Choroid plexus epithelial cell (primary cell): Measurements from ENCODE around the gene TMEM240.
"Not testable (repeated sequence)": the region's sequence is repeated elsewhere in the genome, so short reads cannot be mapped to it uniquely, and the experiment has no call there.

Experiments used
- DNase-seq: peaks from one replicate; pipeline ENCODE4 v3.0.0-alpha.2; 2010; ENCODE audit warnings: low read depth
- H3K4me3 ChIP-seq: 2 replicates; pipeline ENCODE4 v1.5.1; 2011; ENCODE audit warnings: low read depth, mild to moderate bottlenecking, control low read depth, low read length, moderate library complexity
- TF ChIP-seq, protein P1 (sequence below): conservative IDR thresholded peaks from 2 replicates; pipeline ENCODE4 v1.5.1; 2011; ENCODE audit warnings: low read depth, mild to moderate bottlenecking, control low read depth, inconsistent platforms, low read length, moderate library complexity

TMEM240 gene

DNA sequence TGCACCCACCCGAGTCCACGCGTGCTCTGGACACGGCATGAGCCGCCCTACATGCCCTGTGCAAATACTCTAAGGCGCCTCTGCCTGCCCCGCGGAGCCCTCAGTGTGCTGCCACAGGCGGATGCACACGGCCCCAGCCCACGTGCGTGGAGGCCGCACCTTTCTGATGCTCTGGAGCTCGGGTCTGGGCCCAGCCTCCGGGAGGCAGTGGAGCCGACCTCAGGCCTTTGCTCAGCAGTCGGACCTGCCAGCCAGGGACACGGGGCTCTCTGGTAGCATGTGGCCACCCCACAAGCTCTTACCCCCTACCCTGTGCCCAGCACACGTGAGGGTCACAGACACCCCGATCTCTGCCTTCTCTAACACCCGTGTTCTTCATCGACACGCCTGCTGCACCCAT, 2.1 kb downstream of the TMEM240 start:
- no peak overlapping the region for H3K4me3 ChIP-seq
- TF ChIP-seq, protein P1, sequence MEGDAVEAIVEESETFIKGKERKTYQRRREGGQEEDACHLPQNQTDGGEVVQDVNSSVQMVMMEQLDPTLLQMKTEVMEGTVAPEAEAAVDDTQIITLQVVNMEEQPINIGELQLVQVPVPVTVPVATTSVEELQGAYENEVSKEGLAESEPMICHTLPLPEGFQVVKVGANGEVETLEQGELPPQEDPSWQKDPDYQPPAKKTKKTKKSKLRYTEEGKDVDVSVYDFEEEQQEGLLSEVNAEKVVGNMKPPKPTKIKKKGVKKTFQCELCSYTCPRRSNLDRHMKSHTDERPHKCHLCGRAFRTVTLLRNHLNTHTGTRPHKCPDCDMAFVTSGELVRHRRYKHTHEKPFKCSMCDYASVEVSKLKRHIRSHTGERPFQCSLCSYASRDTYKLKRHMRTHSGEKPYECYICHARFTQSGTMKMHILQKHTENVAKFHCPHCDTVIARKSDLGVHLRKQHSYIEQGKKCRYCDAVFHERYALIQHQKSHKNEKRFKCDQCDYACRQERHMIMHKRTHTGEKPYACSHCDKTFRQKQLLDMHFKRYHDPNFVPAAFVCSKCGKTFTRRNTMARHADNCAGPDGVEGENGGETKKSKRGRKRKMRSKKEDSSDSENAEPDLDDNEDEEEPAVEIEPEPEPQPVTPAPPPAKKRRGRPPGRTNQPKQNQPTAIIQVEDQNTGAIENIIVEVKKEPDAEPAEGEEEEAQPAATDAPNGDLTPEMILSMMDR = no peak
- no peak for DNase-seq

DNA sequence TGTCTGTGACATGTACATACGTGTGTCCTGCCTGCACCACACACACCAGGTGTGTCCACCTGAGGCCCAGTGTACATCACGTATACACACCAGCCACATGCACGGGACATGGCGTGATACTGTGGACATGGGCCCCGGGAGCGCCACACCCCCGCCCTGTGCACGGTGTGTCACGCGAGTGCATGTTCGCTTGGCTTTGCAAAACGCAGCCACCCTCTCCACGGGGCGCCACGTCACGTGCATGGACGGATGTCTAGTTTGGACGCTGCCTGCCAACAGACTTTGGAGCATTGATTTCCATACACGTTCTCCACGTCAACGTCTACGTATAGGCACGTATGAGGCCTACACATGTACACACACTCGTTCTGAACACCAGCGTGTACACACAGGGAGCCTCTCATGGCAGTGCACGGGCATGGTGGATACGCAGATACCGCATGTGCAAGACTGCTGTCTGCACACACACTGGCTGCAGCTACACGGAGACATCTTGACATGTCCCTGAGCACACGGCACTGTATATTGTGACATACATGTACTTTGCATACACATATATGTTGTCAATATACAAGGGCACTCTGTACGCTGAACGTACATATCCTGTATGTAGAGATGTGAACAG, 2.7 kb downstream of the TMEM240 start:
- DNase-seq = no peak
- H3K4me3 ChIP-seq = no peak overlapping the region
- TF ChIP-seq, protein P1 = no peak

DNA sequence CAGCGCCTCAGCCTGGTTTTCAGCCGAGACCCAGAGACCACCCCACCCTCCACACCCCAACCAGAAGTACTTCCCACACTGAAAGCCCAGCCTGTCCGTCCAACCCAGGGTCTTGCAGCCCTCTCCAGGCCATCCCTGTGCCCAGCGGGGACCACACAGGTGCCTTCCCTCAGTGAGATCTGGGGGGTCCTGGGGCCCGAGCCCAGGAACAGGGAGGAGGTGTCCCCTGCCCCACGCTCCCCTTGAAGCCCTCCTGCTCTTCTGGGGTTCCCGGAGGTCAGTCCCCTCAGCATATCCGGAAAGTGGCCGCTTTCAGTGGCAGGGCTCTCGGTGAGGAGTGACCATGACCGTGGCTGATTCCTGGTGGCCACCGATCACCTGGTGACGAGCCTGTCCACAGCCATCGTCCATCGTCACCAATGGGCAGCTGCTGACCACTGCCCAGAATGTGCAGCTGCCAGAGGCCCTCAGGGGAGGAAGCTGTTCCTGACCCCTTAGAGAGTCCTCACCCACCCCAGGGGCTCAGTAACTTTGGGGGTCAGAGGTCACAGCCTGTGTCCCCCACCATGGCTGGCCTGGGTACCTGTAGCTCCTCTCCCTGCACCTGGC, 3.4 kb downstream of the TMEM240 start:
- no peak overlapping the region for H3K4me3 ChIP-seq
- TF ChIP-seq, protein P1 = no peak
- DNase-seq = no peak

DNA sequence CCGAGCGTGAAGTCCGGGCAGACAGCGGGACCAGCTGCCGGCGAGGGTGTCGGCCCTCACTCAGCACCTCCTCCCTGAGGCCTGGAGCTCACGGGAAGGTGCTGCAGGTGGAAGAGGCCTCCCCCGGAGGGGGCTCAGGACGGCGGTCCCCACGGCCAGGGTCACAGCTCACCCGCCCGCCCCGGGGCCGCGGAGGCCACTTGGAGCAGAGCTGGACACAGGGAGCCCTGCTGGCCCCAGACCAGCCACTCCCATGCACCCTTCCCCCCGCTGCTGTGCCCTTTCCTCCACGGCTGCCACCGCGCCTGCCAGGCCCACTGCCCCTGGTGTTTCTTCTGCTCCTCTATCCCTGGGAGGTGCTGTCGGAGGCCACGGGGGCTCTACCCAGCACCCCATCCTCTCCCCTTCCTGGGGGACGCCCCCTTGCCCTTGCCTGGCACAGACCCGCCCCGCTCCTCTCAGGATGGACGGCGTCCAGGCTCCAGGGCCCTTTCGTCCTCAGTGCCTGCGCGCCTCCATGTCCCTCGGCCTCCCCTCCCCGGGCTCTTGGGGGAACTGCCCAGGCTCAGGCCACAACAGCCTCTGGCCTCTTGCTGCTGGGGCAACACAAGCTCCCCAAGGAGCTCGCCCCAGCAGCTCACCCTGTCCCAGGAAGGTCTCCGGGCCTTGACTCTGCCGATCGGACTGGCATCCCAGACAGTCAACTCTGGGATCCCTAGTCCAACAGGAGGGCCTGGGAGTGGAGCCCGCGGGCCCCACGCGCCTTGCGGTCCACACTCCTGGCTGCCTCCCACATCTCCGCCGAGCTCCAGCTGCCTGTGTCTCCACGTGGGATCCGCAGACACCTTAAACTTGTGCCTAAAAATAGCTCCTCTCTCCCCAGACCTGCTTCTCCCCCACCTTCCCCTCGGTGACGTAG, 4.1 kb downstream of the TMEM240 start:
- no peak for DNase-seq
- H3K4me3 ChIP-seq = no peak overlapping the region
- TF ChIP-seq, protein P1 = no peak

DNA sequence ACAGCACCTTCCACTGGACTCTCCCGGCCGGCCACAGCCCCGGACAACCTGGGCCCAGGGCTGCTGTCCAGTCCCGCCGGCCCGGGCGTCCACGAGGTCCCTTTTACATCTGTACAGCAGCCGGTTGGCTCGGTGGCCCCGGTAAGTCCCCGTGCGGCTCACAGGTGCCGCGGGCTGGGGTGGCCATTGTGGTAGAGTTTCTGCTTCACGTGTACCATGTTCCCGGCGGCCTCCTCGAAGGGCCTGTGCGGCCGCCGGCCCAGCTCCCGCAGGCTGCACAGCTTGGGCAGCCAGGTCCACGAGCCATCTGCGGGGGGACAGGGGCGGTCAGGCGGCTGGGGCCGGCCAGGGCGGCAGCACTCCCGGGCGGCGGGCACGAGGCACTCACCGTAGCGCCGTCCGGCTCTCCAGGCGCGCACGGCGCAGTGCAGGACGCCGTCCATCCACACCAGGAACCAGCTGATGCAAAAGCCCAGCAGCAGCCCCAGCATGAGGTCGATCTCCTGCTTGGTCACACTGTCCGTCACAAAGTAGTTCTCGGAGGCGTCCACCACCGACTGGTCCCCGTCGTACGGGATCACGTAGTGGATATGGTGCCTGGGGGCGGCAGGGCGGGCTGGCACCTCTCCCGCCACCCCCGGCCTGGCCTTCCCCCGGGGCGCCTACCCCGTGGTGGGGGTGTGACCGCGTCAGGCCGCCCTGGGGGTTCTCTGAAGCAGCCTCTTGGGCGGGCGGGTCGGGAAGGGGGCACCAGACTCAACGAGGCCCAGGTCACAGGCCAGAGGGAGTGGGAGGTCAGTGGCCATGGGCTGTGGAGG, 5.0 kb downstream of the TMEM240 start:
- no peak overlapping the region for H3K4me3 ChIP-seq
- no peak for DNase-seq
- TF ChIP-seq, protein P1 = no peak

DNA sequence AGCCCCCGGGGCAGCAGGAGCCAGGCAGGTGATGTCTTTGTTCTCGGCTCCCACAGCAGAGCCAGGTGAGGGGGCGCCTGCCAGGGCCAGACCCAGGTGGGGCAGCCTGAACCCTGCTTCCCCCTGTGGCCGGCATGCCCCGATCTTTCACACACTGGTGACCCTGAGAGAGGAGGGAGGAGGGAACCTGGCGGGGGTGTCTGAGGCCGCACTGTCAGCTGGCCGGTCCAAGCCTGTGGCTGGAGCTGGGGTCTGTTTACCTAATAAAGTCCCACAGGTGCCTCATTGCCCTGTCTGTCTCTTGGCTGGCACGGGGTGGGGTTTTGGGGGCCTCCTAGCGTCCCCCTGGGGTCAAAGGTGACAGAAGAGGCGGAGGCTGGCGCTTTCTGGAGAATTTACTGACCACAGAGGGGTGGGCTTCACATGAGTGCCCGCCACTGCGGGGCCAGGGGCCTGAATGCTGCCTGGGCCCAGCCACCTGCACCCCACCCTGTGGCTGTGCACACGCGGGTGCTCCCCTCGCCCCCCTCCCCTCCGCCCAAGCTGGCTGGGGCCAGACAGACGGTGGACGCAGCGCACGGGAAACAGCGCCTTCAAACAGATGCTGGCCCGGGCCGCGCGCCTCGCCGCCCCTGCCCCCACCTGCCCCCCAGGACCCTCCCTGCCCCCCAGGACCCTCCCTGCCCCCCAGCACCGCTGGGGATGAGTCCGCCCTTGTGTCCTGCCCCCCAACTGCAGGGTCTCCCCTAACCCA, 5.8 kb downstream of the TMEM240 start:
- no peak for DNase-seq
- TF ChIP-seq, protein P1 = no peak
- H3K4me3 ChIP-seq = no peak overlapping the region

DNA sequence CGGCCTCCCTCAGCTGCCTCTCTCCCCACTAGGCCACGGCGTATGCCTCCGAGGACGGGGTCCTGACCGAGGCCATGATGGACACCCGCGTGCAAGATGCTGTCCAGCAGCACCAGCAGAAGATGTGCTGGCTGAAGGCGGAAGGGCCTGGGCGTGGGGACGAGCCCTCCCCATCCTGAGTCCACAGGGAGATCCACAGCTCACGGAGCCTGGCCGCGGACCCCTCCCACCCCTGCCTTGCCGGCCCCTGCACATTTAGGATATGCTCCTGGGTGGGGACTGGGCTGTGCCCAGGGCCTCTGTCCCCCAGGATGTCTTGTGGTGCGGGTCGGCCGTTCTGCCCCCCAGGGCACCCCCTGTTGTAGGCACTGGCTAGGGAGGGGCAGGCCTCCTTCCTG, 6.5 kb downstream of the TMEM240 start:
- not testable (repeated sequence) for DNase-seq, H3K4me3 ChIP-seq

DNA sequence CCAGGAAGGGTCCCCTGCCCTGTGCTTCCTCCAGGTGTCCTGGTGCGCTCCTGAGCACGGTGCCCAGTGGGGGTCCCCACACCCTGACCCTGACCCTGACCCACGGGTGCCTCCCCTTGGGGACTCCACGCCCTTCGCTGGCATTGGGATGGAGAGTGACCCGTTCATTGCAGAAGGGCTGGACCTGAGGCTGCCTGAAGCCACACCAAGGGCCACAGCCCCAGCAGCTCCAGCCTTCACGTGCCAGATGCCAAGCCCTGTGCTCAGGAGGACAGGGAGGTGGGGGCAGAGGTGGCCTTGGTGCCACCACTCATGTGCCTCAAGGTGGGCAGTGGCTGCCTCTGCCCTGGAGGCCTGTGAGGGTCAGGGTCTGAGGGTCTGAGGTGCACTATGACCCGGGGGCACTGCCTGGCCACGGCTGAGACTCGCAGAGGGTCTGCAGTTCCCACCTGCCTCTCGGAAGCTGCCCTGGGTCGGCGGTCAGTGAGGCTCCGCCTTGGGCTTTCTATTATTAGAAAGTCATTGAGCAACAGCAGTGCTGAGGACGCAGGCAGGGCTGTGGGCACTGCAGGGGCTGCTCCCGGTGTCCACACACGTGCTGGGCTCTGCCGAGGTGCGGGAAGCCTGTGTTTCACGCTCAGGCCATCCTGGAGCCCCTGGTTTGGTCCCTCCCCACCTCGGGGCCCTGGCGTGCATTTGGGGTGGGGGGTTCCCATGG, 7.1 kb downstream of the TMEM240 start:
- H3K4me3 ChIP-seq, DNase-seq: not testable (repeated sequence)
